GM10847 (cell line): Measurements from ENCODE around the gene HIF1A.

ENCODE experiments used
- POLR2A ChIP-seq: IDR thresholded peaks from 2 replicates; pipeline ENCODE4 v1.6.1; 2011; ENCODE audit not compliant: insufficient read length; ENCODE audit errors: extremely low read depth

The HIF1A gene

DNA sequence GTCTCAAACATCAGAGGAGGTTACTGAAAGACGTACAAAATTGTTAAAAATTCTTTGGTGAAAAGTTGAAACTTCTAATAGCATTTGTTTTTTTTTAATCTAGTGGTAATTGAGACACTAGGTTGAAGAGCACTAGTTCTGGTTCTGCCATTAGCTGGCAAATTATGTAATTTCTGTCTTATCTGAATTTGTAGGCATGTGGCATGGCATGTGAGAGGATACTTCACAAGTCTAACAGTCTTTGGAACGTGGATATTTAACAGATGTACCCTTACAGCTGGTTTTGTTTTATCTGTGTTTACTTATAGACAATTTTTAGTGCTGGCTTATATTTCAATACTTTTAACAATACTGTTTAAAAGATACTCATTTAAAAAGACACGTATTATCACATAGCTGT is 72.9 kb downstream of the HIF1A start:
- no peak for TF ChIP-seq POLR2A

DNA sequence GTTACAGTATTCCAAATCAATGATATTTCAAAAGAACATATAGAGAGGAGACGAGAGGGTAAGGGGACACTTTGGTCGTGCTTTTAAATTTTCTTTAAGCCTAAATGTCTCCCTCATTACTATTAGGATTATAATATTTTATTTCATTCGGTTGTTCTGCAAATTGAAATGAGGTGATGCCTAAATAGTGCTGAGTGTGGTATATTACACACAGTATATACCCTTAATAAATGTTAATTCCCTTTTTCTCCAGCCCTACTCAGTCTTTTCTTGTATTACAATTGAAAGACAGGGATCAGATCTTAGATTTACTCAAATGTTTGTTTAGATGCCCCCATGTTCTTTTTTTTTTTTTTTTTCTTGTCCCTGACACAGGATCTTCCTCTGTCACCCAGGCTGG is 74.6 kb downstream of the HIF1A start:
- TF ChIP-seq POLR2A: no peak

DNA sequence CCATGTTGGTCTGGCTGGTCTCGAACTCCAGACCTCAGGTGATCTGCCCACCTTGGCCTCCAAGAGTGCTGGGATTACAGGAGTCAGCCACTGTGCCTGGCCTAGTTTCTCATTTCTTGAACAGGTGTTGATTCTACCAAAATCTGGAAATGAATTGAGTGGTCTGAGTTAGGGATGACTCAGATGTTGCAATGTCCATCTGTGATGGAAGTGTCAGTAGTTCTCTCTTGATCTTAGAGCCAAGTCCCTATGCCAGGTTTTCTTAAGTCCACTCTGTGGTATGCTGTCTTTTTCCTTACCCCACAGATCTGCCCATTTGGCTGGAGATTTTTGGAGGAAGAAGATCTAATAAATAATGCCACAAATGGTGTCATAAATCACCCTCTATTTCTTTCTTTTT is 79.5 kb downstream of the HIF1A start:
- no peak for TF ChIP-seq POLR2A

DNA sequence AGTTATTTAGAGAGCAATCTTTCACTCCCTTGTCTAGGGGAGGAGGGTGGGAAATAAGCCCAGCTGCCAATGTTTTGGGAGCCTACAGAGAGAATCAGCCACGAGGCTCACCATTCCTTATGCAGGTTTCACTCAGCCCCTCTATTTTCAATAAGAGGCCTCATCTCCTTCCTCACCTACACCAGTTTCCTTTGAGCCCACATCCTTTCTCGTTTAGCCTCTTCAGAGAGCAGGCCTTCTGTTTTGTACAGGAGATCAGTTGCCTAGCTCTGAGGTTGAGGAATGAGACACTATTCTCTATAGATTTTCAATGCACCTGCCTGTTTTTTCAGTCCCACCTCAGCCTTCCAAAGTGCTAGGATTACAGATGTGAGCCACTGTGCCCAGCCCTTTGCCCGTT is 84.8 kb downstream of the HIF1A start:
- TF ChIP-seq POLR2A: no peak

DNA sequence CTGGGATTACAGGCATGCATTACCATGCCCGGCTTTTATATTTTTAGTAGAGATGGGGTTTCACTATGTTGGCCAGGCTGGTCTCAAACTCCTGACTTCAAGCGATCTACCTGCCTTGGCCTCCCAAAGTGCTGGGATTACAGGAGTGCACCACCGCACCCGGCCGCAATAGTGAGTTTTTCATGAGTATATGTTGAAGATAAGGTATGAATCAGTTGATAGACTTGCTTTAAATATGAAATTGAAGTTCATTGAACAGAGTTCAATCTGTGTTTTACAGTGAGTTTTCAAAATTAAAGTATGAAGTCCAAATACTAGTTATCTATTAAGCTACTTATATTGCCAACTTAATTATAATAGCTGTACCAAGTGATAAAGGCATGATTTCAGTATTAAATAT is 102.0 kb downstream of the HIF1A start:
- TF ChIP-seq POLR2A: no peak
